ENCODE data around the gene HELT. TPM values are rescaled to one million over a fixed set of nuclear protein-coding genes. Genes with fewer than 3 reads are reported as not detected.
A peak's percentile ranks its signal among the peaks of the same experiment; 100 is the strongest.
"Not testable (repeated sequence)": the region's sequence is repeated elsewhere in the genome, so short reads cannot be mapped to it uniquely, and the experiment has no call there.

The HELT gene
- total and polyA plus RNA-seq, 2 donors from 2014 or later: 0.37 TPM; not detected in 1

- H3K9me3 ChIP-seq (ENCODE audit: control insufficient read depth in 2 of 3, insufficient read depth in 1 of 3, low read length in 3 of 3): no peaks in the 10 kb centered on the region
- DNase-seq: no peak
- no peak for TF ChIP-seq CTCF (IDR thresholded peaks at IDR 0.05; ENCODE audit: borderline replicate concordance, extremely low read depth, insufficient read depth)
- intact Hi-C loops (cut with DNase I): no loop called here
- H3K4me3 ChIP-seq (ENCODE audit: low read length in 3 of 3): no peak overlapping the region
- no peaks in the 10 kb centered on the region for H3K36me3 ChIP-seq (ENCODE audit: control insufficient read depth in 2 of 3, insufficient read depth in 3 of 3, low read length in 3 of 3)
- peaks cover 0 to 13% (median 11%) of the 10 kb centered on the region in 3 donors for H3K4me1 ChIP-seq (ENCODE audit: control insufficient read depth in 2 of 3, insufficient read depth in 2 of 3, low read depth in 1 of 3, low read length in 3 of 3)
- no peak for FAIRE-seq
- peak overlapping the region; percentile 68 to 84 for H3K27ac ChIP-seq (ENCODE audit: low read depth in 2 of 2, low read length in 2 of 2)
- H3K27me3 ChIP-seq (ENCODE audit: control insufficient read depth, insufficient read depth, low read length): no peaks in the 10 kb centered on the region
- no peak overlapping the region for H3K9ac ChIP-seq (ENCODE audit: low read length in 3 of 3)
Measured at GRCh38 chr4:184987493-184988031, 30.7 kb upstream of the HELT start.

GRCh38 chr4:184988611-184989010, 29.7 kb upstream of the HELT start:
- Histone ChIP-seq H3K36me3 (ENCODE audit: control insufficient read depth in 2 of 3, insufficient read depth in 3 of 3, low read length in 3 of 3) (no peaks in the 10 kb centered on the region), H3K9me3 (ENCODE audit: control insufficient read depth in 2 of 3, insufficient read depth in 1 of 3, low read length in 3 of 3) (no peaks in the 10 kb centered on the region), H3K27ac (ENCODE audit: low read depth in 2 of 2, low read length in 2 of 2) (peak overlapping the region; percentile 68 to 84), H3K27me3 (ENCODE audit: control insufficient read depth, insufficient read depth, low read length) (no peaks in the 10 kb centered on the region), H3K9ac (ENCODE audit: low read length in 3 of 3) (peak overlapping the region in 2 of 3 donors; percentile 36 to 75), H3K4me3 (ENCODE audit: low read length in 3 of 3) (peak overlapping the region in 2 of 3 donors; percentile 47 to 54), H3K4me1 (ENCODE audit: control insufficient read depth in 2 of 3, insufficient read depth in 2 of 3, low read depth in 1 of 3, low read length in 3 of 3) (peaks cover 0 to 11% (median 8%) of the 10 kb centered on the region in 3 donors)
- DNase-seq (peak in 2 of 5 donors; percentile 21 to 36), FAIRE-seq (no peak)
- no peak for TF ChIP-seq CTCF (IDR thresholded peaks at IDR 0.05; ENCODE audit: borderline replicate concordance, extremely low read depth, insufficient read depth)
- intact Hi-C loops (cut with DNase I): no loop called here

- peak overlapping the region; percentile 68 to 82 for H3K27ac ChIP-seq (ENCODE audit: low read depth in 2 of 2, low read length in 2 of 2)
- DNase-seq; FAIRE-seq; intact Hi-C loops (cut with DNase I); H3K27me3 ChIP-seq (ENCODE audit: control insufficient read depth, insufficient read depth, low read length); H3K36me3 ChIP-seq (ENCODE audit: control insufficient read depth in 2 of 3, insufficient read depth in 3 of 3, low read length in 3 of 3); H3K9me3 ChIP-seq (ENCODE audit: control insufficient read depth in 2 of 3, insufficient read depth in 1 of 3, low read length in 3 of 3): not testable (repeated sequence)
- peaks cover 0 to 11% (median 6%) of the 10 kb centered on the region in 3 donors for H3K4me1 ChIP-seq (ENCODE audit: control insufficient read depth in 2 of 3, insufficient read depth in 2 of 3, low read depth in 1 of 3, low read length in 3 of 3)
- H3K4me3 ChIP-seq (ENCODE audit: low read length in 3 of 3): peak overlapping the region in 2 of 3 donors; percentile 47 to 54
- H3K9ac ChIP-seq (ENCODE audit: low read length in 3 of 3): peak overlapping the region in 1 of 3 donors; percentile 75
Measured at GRCh38 chr4:184989283-184989682, 29.0 kb upstream of the HELT start.

DNA sequence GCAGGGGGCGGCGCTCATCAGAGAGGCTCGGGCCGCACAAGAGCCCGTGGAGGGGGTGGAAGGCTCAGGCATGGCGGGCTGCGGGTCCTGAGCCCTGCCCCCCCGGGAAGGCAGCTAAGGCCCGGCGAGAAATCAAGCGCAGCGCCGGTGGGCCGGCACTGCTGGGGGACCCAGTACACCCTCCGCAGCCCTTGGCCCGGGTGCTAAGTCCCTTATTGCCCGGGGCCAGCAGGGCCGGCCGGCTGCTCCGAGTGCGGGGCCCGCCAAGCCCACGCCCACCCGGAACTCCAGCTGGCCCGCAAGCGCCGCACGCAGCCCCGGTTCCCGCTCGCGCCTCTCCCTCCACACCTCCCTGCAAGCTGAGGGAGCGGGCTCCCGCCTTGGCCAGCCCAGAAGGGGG, 28.2 kb upstream of the HELT start:
- H3K27me3 ChIP-seq (ENCODE audit: control insufficient read depth, insufficient read depth, low read length); DNase-seq; H3K36me3 ChIP-seq (ENCODE audit: control insufficient read depth in 2 of 3, insufficient read depth in 3 of 3, low read length in 3 of 3); H3K9ac ChIP-seq (ENCODE audit: low read length in 3 of 3); FAIRE-seq; H3K9me3 ChIP-seq (ENCODE audit: control insufficient read depth in 2 of 3, insufficient read depth in 1 of 3, low read length in 3 of 3); H3K4me3 ChIP-seq (ENCODE audit: low read length in 3 of 3); H3K4me1 ChIP-seq (ENCODE audit: control insufficient read depth in 2 of 3, insufficient read depth in 2 of 3, low read depth in 1 of 3, low read length in 3 of 3); H3K27ac ChIP-seq (ENCODE audit: low read depth in 2 of 2, low read length in 2 of 2); intact Hi-C loops (cut with DNase I): not testable (repeated sequence)
